NAMALWA (cell line): ENCODE data around the gene ERI2.
"Not testable (repeated sequence)": the region's sequence is repeated elsewhere in the genome, so short reads cannot be mapped to it uniquely, and the experiment has no call there.

ENCODE experiments used
- DNase-seq: peaks from one replicate; pipeline ENCODE4 v3.0.0-alpha.2; 2015; ENCODE audit warnings: low spot score

The ERI2 gene

DNA sequence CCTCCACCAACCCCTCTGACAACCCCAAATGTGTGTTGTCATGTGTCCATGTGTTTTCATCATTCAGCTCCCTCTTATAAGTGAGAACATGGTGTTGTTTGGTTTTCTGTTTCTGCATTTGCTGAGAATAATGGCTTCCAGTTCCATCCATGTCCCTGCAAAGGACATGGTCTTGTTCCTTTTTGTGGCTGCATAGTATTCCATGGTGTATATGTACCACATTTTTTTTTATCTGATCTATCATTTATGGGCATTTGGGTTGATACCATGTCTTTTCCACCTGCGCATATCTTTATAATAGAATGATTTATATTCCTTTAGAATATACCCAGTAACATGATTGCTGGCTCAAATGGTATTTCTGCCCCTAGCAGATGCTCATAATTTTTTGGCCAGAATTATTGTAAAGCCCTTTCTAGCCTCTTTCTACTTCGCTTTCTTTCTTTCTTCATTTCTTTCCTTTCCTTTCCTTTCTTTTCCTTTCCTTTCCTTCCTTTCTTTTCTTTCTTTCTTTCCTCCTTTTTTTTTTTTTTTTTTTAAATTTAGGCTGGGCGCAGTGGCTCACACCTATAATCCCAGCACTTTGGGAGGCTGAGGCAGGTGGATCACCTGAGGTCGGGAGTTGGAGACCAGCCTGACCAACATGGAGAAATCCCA, 12.8 kb upstream of the ERI2 start:
- no peak for DNase-seq

DNA sequence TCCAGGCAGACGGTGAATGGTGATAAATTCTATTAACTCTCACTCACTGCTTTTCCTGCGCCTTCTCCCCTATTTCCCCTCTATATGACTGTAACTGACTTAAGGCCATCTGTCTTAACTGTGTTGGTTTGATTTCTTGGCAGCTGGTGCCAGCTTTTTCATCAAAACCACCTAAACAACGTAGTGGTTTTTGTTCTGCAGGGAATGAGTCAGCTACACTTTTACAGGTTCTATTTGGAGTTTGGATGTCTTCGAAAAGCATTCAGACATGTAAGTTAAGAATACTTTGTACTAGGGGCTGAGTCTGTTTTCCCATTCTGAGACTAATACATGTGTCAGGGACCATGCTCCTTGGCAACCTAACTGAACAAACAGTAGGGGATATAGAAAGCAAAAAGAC, 8.5 kb upstream of the ERI2 start:
- DNase-seq = no peak

- no peak for DNase-seq
Observed at GRCh38 chr16:20812510-20812909, 6.2 kb upstream of the ERI2 start.

DNA sequence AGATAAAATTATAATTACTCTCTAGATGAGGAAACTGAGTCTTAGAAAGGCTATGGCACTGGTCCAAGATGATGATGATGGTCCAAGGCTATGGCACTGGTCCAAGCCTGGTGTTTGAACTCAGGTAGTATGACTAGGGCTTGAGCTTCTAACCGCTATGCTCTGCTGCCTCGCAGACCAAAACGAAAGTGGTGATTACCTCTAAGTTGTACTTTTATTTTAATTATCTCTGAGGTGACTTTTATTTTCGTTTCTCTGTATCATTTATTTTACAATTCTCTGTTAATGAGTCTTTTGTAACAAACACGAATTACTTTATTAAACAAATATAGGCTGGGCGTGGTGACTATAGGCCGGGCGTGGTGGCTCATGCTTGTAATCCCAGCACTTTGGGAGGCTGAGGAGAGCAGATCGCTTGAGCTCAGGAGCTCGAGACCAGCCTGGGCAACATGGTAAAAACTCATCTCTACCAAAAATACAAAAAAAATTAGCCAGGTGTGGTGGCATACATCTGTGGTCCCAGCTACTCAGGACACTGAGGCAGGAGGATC, 5.7 kb upstream of the ERI2 start:
- no peak for DNase-seq

- DNase-seq = no peak
Observed at GRCh38 chr16:20807862-20808261, 1.6 kb upstream of the ERI2 start.

GRCh38 chr16:20805684-20806167, 546 bp downstream of the ERI2 start:
- DNase-seq = not testable (repeated sequence)

DNA sequence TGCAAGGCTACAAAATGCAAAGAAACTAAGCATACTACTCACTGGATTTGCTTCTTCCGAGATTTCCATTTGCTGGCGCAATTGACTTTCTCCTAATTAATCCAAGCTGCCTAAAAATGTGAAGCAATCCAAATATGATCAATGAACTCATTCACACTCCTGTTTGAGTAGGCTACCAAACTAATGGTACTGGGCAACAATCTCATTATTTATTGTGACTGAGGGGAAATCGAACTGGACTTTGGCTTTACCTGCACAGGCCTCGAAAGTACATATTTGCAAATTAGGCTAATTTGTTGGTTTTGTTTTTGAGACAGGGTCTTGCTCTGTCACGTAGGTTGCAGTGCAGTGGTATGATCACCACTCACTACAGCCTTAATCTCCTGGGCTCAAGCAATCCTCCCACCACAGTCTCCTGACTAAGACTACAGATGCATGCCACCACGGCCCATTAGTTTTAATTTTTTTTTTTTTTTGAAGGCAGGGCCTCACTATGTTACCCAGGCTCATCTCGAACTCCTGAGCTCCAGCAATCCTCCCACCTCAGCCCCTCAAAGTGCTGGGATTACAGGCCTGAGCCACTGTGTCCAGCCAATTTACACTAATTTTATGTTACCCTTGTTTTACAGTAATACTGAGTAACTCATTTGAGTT, 2.6 kb downstream of the ERI2 start:
- no peak for DNase-seq

DNA sequence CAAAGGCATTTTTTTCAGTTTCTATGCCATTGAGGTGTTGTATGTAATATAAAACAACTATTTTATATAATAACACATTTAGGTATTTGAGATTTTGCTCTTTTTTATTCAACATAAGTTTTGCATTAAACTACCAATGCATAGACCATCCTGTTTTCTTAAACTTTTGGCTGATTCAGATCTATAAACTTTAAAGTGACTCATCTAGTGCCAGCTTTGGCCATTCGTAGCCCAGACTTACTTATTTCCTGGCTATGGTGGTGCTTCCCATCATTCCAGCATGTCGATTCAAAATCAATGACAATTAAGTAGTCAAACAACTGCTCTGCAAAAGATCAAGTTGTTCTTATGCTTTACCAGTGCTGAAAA, 3.1 kb downstream of the ERI2 start:
- DNase-seq = no peak

GRCh38 chr16:20801278-20801677, 5.0 kb downstream of the ERI2 start:
- DNase-seq = no peak

- peak; percentile 61 for DNase-seq
Observed at GRCh38 chr16:20799599-20799998, 6.7 kb downstream of the ERI2 start.

DNA sequence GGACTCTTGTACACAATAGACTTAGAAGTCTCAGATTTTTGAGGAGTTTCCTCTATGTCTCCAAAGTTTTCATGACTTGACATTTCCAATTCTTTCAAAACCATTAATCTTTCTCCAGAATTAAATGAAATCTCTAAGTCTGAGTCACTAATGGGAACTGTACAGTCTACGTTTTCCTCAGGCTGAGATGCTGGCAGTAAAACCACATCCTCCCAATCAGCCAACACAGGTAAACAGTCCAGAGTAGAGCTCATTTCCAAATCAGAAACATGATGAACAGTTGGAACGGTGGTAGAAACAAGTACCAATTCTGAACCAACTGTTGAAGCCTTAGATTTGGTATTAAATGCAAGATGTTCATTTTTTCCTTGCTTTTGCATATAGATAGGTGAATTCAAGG, 7.9 kb downstream of the ERI2 start:
- DNase-seq = no peak

- DNase-seq = no peak
Observed at GRCh38 chr16:20791923-20792612, 14.2 kb downstream of the ERI2 start.

DNA sequence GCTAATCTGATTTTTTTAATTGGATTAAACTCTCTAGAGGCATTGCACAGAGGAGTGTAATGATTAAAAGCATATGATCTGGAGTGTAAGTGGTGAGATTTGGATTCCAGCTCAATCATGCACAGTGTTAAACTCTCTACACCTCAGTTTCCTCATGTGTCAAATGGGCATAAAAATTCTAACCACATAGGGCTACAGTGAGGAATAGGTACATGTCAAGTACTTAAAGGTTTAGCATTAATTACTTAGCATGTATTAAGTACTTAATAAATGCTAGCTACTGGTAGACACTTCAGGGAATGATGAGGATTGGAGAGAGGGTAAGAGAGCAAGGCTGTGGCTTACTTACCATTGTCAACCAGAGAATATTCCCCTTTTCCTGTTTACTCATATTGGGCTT, 17.1 kb downstream of the ERI2 start:
- no peak for DNase-seq

DNA sequence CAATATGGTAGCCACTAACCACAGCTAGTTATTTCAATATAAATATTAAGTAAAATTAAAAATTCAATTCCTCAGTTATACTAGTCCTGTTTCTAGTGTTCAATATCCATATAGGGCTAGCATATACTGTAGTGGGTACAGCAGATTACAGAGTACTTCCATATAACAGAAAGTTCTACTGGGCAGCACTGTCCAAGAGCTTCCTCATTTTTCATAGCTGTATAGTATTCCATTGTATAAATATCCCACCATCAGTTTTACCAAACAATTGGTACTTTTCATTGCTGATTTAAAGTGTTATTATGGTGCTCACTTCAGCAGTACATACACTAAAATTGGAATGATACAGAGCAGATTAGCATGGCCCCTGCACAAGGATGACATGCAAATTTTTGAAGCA, 22.1 kb downstream of the ERI2 start:
- no peak for DNase-seq

- DNase-seq = no peak
Observed at GRCh38 chr16:20782470-20782869, 23.8 kb downstream of the ERI2 start.

- DNase-seq = no peak
Observed at GRCh38 chr16:20781697-20782096, 24.6 kb downstream of the ERI2 start.

DNA sequence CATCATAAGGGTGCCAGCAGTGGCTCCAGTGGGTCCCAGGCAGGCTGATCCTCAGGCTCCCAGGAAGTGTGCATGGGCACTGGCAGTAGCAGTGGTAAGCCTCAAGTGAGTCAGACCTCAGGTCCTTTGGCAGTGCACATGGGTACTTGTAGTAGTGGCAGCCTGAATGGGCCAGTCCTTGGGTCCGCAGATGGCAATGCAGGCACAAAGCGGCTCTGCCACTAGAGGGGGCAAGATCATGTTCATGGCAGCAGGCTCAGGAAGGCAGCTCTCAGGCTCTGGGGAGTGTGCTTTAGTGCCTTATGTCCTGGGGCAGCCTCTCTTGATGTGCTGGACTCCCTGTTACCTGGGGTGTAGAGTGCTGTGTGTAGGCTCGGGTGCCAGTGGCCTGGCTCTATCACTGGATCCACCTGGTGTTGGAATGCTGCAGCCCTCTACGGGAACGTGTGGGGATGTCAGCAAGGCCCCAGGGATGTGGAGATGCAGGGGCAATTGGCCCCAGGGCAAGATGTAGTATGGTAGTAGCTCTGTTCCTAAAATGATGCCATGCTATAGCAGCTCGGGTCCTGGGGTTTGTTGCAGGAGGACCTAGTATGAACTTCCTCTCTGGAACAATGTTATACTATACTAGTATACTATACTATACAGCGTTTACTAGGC, 31.4 kb downstream of the ERI2 start:
- DNase-seq = peak; percentile 80

DNA sequence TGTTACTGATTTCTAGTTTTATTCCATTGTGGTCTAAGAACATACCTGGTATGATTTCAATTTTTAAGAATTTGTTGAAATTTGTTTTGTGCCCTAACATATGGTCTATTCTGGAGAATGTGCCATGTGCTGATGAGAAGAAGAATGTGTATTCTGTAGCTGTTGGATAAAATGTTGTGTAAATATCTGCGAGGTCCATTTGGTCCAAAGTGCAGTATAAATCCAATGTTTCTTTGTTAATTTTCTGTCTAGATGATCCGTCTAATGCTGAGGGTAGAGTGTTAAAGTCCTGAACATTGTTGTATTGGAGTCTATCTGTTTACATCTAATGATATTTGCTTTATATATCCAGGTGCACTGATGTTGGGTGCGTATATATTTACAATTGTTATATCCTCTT, 32.6 kb downstream of the ERI2 start:
- no peak for DNase-seq

DNA sequence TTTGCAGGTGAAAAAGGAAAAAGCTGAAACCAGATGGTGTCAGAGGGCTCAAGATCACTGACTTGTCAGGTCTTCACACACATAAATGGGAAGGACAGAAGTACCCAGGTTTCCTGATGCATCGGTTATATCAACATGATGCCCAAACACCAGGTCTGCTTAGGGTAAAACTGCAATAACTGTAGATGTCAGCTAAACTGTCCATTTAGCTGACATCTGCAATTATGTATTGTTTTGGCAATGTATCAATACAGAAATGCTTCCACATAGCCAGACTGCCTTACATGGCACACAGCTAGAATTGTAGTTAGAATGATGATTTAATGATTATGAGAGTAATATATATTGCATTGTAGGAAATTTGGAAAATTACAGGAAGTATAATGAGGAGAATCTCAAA, 37.5 kb downstream of the ERI2 start:
- DNase-seq = no peak

DNA sequence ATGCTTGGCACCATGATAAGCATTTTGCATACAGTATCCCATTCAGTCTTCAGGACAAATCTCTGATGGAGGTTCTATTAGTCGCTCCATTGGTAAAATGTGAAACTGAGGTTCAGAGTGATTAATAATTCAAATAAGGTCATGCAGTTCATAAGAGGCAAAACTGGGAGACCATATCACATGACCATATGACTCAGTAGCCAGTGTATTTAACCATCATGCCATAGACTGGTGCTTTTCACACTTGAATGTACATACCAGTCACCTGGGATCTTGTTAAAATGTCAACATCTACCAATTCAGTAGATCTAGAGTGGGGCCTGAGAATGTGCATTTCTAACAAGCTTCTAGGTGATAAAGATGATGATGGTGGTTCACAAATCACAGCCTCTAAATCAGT, 38.2 kb downstream of the ERI2 start:
- no peak for DNase-seq

GRCh38 chr16:20767577-20767976, 38.7 kb downstream of the ERI2 start:
- no peak for DNase-seq

GRCh38 chr16:20766294-20766693, 40.0 kb downstream of the ERI2 start:
- DNase-seq = no peak

DNA sequence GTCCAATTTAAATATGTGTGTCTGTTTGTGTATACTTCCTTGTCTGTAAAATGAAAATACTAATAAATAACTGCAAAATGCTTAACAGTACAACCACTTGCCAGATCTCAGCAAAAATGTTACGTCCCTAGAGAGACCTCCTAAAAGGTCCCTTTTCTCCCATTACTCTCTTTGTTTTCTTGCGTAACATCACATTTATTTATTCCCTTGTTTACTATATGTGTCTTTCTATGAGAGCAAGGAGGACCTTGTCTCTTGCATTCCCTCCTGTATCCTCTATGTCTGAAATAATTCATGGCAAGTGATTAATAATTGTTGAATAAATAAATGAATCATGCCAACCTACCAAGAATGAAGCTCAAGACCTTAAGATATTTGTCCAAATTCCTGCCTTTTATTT, 40.5 kb downstream of the ERI2 start:
- no peak for DNase-seq
